ENCODE results near the gene PARD3B. TPM values are rescaled to one million over a fixed set of nuclear protein-coding genes. Genes with fewer than 3 reads are reported as not detected.
A peak's percentile ranks its signal among the peaks of the same experiment; 100 is the strongest.

The PARD3B gene
- total and polyA plus RNA-seq, 2 of the 4 experiments (the other 2 are of a cell fraction): 3.3 to 15.6 TPM

DNA sequence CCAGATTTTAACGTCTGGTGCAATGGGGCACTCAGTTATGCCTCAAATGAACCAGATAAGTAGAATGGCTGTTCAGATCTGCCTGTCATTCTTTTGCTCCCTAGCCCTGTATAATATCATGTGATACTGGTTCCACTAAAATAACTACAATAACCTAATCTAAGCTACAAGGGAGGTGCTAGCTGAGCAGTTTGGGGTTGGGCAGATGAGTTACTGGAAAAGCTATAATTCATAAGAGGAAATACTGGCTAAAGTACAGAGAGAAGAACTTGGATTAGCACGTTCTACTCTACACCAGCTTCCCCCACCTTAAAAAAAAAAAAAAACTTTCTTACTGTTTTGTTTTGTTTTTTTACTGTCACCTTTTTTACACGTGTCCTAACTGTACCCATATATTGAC is 953.7 kb downstream of the PARD3B start:
- Histone ChIP-seq H2BK120ac (ENCODE audit: low read depth, low read length) (no peak overlapping the region), H3K56ac (ENCODE audit: extremely low read depth, insufficient read depth, low read length) (no peak overlapping the region), H3K18ac (ENCODE audit: low read depth, low read length) (no peak overlapping the region), H3K36me3 (ENCODE audit: control insufficient read depth, insufficient read depth, low read length) (0 out of 2 replicates have a peak, but pooled peaks cover 2% of the 10 kb centered on the region), H3K9me1 (ENCODE audit: insufficient read depth, low read length) (peaks cover 8% of the 10 kb centered on the region; the same call in 1 of the 2 replicates), H3K23ac (ENCODE audit: low read depth, low read length) (no peak overlapping the region), H3K4ac (ENCODE audit: low read depth, low read length) (no peak overlapping the region), H2AK9ac (replicated peaks; ENCODE audit: low read depth, low read length, poor library complexity) (no peak overlapping the region), H3K27me3 (ENCODE audit: control insufficient read depth, insufficient read depth, low read length) (no peaks in the 10 kb centered on the region), H3K9me3 (ENCODE audit: control insufficient read depth, insufficient read depth, low read length) (no peaks in the 10 kb centered on the region), H4K91ac (ENCODE audit: insufficient read depth, low read depth, low read length) (no peak overlapping the region), H2AFZ (replicated peaks; ENCODE audit: low read length, poor library complexity) (no peak overlapping the region), H2BK15ac (ENCODE audit: low read depth, low read length) (0 out of 3 replicates have a peak overlapping the region, but pooled peaks have one; percentile 77), H4K5ac (ENCODE audit: low read depth, low read length) (no peak overlapping the region), H3K9ac (ENCODE audit: low read depth, low read length) (no peak overlapping the region), H2BK5ac (ENCODE audit: low read depth, low read length, poor library complexity, severe bottlenecking) (no peak overlapping the region), H3K14ac (replicated peaks; ENCODE audit: low read depth, low read length) (no peak overlapping the region), H4K20me1 (ENCODE audit: insufficient read depth, low read length) (no peaks in the 10 kb centered on the region), H3K27ac (ENCODE audit: insufficient read depth, low read length) (no peak overlapping the region), H3K4me1 (ENCODE audit: control insufficient read depth, insufficient read depth, low read length) (peaks cover 12% of the 10 kb centered on the region), H3K4me3 (ENCODE audit: insufficient read depth, low read depth, low read length) (no peak overlapping the region), H3K79me1 (ENCODE audit: low read depth in 1 of 2, low read length in 2 of 2) (no peaks in the 10 kb centered on the region), H4K8ac (ENCODE audit: low read depth in 2 of 2, low read length in 2 of 2) (no peak overlapping the region), H2BK20ac (ENCODE audit: low read depth, low read length) (peak overlapping the region; percentile 42; the same call in 1 of the 2 replicates), H3K4me2 (ENCODE audit: low read depth, low read length) (no peak overlapping the region), H2AK5ac (ENCODE audit: low read depth, low read length) (peak overlapping the region; percentile 44; the same call in 1 of the 2 replicates)
- BruUV-seq (replicated peaks): no TSS peak
- no peak for ATAC-seq (ENCODE audit: low read depth)
- CTCF ChIA-PET: interaction anchor here (0.6 kb wide), 1 partner anchor 16 kb away, joined by 4 read pairs; no protein-coding TSS in a partner anchor
- TF ChIP-seq RCOR1 (IDR thresholded peaks at IDR 0.05; ENCODE audit: insufficient replicate concordance, low read length): no peak
- no peak for TF ChIP-seq BHLHE40 (IDR thresholded peaks at IDR 0.05; ENCODE audit: low read depth, low read length)
- no peak for TF ChIP-seq MAFK (IDR thresholded peaks at IDR 0.05; ENCODE audit: low read depth, low read length)
- no peak for TF ChIP-seq FOS (IDR thresholded peaks at IDR 0.05; ENCODE audit: low read depth, low read length)
- no peak for TF ChIP-seq CEBPB (IDR thresholded peaks at IDR 0.05; ENCODE audit: low read depth, low read length)
- TF ChIP-seq POLR2A (IDR thresholded peaks at IDR 0.05; ENCODE audit: low read depth, low read length): no peak
- no peak for TF ChIP-seq CHD1 (IDR thresholded peaks at IDR 0.05; ENCODE audit: low read depth, low read length)
- TF ChIP-seq, protein P1, sequence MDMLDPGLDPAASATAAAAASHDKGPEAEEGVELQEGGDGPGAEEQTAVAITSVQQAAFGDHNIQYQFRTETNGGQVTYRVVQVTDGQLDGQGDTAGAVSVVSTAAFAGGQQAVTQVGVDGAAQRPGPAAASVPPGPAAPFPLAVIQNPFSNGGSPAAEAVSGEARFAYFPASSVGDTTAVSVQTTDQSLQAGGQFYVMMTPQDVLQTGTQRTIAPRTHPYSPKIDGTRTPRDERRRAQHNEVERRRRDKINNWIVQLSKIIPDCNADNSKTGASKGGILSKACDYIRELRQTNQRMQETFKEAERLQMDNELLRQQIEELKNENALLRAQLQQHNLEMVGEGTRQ (IDR thresholded peaks at IDR 0.05; ENCODE audit: low read depth, low read length): no peak
- no peak for TF ChIP-seq SMC3 (IDR thresholded peaks at IDR 0.05; ENCODE audit: low read depth, low read length)
- TF ChIP-seq MAZ (IDR thresholded peaks at IDR 0.05; ENCODE audit: borderline replicate concordance, low read depth, low read length): no peak
- TF ChIP-seq, protein P2, sequence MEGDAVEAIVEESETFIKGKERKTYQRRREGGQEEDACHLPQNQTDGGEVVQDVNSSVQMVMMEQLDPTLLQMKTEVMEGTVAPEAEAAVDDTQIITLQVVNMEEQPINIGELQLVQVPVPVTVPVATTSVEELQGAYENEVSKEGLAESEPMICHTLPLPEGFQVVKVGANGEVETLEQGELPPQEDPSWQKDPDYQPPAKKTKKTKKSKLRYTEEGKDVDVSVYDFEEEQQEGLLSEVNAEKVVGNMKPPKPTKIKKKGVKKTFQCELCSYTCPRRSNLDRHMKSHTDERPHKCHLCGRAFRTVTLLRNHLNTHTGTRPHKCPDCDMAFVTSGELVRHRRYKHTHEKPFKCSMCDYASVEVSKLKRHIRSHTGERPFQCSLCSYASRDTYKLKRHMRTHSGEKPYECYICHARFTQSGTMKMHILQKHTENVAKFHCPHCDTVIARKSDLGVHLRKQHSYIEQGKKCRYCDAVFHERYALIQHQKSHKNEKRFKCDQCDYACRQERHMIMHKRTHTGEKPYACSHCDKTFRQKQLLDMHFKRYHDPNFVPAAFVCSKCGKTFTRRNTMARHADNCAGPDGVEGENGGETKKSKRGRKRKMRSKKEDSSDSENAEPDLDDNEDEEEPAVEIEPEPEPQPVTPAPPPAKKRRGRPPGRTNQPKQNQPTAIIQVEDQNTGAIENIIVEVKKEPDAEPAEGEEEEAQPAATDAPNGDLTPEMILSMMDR (conservative IDR thresholded peaks at IDR 0.05; ENCODE audit: low read depth, low read length): no peak
- TF ChIP-seq RFX5 (IDR thresholded peaks at IDR 0.05; ENCODE audit: low read depth, low read length): no peak
- no peak for TF ChIP-seq MXI1 (IDR thresholded peaks at IDR 0.05; ENCODE audit: borderline replicate concordance, low read depth, low read length)
- TF ChIP-seq NFE2L2 (IDR thresholded peaks at IDR 0.05; ENCODE audit: low read depth, low read length): no peak
- no peak for TF ChIP-seq RAD21 (IDR thresholded peaks at IDR 0.05; ENCODE audit: low read length)
- TF ChIP-seq, protein P3, sequence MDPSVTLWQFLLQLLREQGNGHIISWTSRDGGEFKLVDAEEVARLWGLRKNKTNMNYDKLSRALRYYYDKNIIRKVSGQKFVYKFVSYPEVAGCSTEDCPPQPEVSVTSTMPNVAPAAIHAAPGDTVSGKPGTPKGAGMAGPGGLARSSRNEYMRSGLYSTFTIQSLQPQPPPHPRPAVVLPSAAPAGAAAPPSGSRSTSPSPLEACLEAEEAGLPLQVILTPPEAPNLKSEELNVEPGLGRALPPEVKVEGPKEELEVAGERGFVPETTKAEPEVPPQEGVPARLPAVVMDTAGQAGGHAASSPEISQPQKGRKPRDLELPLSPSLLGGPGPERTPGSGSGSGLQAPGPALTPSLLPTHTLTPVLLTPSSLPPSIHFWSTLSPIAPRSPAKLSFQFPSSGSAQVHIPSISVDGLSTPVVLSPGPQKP (IDR thresholded peaks at IDR 0.05; ENCODE audit: borderline replicate concordance, low read depth, low read length): no peak
- dilution Hi-C loops (cut with HindIII; ENCODE audit: low sequenced_read_pairs, unreplicated experiment): no loop called here
- in situ Hi-C loops (cut with MboI; ENCODE audit: low sequenced_read_pairs): no loop called here
- no peak for DNase-seq
- intact Hi-C loops (cut with micrococcal nuclease): loop anchor here (5.0 kb wide), 1 partner anchor 183 kb away; the partner anchor contains the start of gene NRP2
- WGBS, 2 experiments (ENCODE audit: extremely low coverage in 2 of 2, insufficient read length in 1 of 2): no CpG with 5 or more reads among the region's 3 CpGs
- POLR2A ChIA-PET (ENCODE audit: unreplicated experiment): no interaction called here
